ENCODE measurements around the gene SGMS1.
"Not testable (repeated sequence)": the region's sequence is repeated elsewhere in the genome, so short reads cannot be mapped to it uniquely, and the experiment has no call there.

The SGMS1 gene

GRCh38 chr10:50648089-50648934 lies 24.6 kb upstream of the SGMS1 start:
- DNase-seq = no peak
- H3K27ac ChIP-seq = no peak overlapping the region
- no peaks in the 10 kb centered on the region for H3K4me1 ChIP-seq
- no peaks in the 10 kb centered on the region for H3K36me3 ChIP-seq
- no peak overlapping the region for H3K4me3 ChIP-seq
- no peaks in the 10 kb centered on the region for H3K27me3 ChIP-seq
- intact Hi-C loops (cut with DNase I; ENCODE audit: low total_unique reads) = no loop called here
- TF ChIP-seq CTCF (IDR thresholded peaks at IDR 0.05) = no peak
- no peaks in the 10 kb centered on the region for H3K9me3 ChIP-seq

DNA sequence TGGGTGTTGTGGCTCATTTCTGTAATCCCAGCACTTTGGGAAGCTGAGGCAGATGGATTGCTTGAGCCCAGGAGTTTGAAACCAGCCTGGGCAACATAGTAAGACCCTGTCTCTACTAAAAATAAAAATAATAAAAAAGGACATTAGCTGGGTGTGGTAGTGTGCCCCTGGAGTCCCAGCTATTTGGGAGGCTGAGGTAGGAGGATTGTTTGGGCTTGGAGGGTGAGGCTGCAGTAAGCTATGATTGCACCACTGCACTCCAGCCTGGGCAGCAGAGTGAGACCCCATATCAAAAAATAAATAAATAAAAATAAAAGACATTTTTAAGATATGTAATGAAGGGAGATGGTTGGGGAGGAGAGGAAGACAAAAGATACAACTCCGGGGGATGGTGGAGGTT lies 23.6 kb upstream of the SGMS1 start:
- H3K9me3 ChIP-seq; H3K36me3 ChIP-seq; H3K4me1 ChIP-seq; H3K27ac ChIP-seq; intact Hi-C loops (cut with DNase I; ENCODE audit: low total_unique reads); H3K27me3 ChIP-seq; H3K4me3 ChIP-seq; DNase-seq: not testable (repeated sequence)

DNA sequence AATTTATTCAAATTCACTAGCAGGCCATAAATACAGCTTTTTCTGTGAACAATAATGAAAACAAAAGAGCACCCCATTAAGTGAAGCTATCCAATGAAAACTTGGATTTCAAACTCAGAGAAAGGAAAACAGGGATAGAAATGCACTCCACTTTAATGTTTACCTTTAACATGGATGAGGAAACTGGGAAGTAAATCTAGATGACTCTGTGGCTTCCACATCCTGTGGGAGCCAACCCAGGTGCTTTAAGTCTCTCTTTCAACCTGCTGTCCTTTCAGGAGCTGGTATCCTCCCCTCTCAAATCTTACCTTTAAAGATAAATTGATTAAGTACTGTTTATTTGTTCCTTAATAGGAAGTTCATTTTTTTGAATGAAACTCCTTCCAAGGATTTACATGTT lies 21.5 kb upstream of the SGMS1 start:
- no peaks in the 10 kb centered on the region for H3K9me3 ChIP-seq
- H3K27ac ChIP-seq = no peak overlapping the region
- no peak for TF ChIP-seq CTCF (IDR thresholded peaks at IDR 0.05)
- H3K4me3 ChIP-seq = no peak overlapping the region
- no peaks in the 10 kb centered on the region for H3K4me1 ChIP-seq
- no peak for DNase-seq
- no peaks in the 10 kb centered on the region for H3K36me3 ChIP-seq
- no peaks in the 10 kb centered on the region for H3K27me3 ChIP-seq
- intact Hi-C loops (cut with DNase I; ENCODE audit: low total_unique reads) = no loop called here

- no peaks in the 10 kb centered on the region for H3K9me3 ChIP-seq
- no peaks in the 10 kb centered on the region for H3K36me3 ChIP-seq
- no peaks in the 10 kb centered on the region for H3K4me1 ChIP-seq
- no peak for TF ChIP-seq CTCF (IDR thresholded peaks at IDR 0.05)
- intact Hi-C loops (cut with DNase I; ENCODE audit: low total_unique reads) = no loop called here
- H3K27ac ChIP-seq = no peak overlapping the region
- H3K4me3 ChIP-seq = no peak overlapping the region
- no peak for DNase-seq
- H3K27me3 ChIP-seq = no peaks in the 10 kb centered on the region
Observed at GRCh38 chr10:50641626-50642025, 17.9 kb upstream of the SGMS1 start.

GRCh38 chr10:50640238-50640637 lies 16.5 kb upstream of the SGMS1 start:
- no peak overlapping the region for H3K27ac ChIP-seq
- TF ChIP-seq CTCF (IDR thresholded peaks at IDR 0.05) = no peak
- no peaks in the 10 kb centered on the region for H3K36me3 ChIP-seq
- H3K27me3 ChIP-seq = no peaks in the 10 kb centered on the region
- no peaks in the 10 kb centered on the region for H3K9me3 ChIP-seq
- H3K4me1 ChIP-seq = peaks cover 0 to 5% (median 1%) of the 10 kb centered on the region in 4 donors
- no peak for DNase-seq
- intact Hi-C loops (cut with DNase I; ENCODE audit: low total_unique reads) = no loop called here
- H3K4me3 ChIP-seq = no peak overlapping the region

DNA sequence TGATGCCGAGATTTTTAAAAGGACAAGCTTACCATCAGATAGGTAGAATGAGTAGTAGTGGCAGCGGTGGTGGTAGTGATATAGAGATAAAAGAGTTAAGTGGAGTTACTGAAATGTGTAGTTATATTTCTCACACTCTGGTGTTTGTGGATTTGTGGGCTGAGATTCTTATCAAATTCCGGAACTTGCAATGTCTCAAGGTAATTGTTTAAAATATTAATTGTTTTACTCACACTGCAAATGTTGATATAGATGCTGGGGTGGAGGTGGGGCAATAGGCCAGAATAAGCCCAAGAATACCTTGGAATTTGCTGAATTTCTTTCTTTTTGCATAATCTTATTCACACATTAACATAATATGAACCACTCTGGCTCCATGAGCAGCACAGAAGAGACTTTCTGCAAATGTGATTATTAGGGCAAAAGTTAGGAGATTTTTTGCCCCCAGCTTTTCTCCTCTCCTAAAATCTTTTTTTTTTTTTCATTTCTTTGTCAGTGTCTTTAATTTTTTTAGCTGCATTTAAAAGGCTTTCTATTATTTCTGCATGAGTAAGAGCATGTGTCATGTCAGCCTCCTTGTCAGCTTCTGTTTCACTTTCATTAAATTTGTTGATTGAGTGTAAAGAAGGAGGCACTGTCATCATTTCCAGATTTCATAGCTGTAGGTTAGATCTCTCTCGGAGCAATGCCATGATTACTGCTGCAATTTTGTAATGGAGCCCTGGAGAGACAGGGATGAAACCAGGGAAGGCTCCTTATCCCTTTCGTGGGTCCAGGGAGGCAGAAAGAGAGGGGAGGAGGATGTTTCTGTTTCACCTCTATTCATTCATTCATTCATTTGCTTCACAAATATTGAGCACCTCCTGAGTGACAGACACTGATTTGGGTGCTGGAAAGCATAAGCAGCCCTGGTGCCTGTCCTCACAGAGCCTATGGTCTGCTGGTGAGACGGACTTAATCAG lies 13.1 kb upstream of the SGMS1 start:
- no peak for TF ChIP-seq CTCF (IDR thresholded peaks at IDR 0.05)
- peaks cover 0 to 9% (median 2%) of the 10 kb centered on the region in 4 donors for H3K4me1 ChIP-seq
- no peaks in the 10 kb centered on the region for H3K27me3 ChIP-seq
- intact Hi-C loops (cut with DNase I; ENCODE audit: low total_unique reads) = no loop called here
- H3K36me3 ChIP-seq = no peaks in the 10 kb centered on the region
- H3K9me3 ChIP-seq = no peaks in the 10 kb centered on the region
- DNase-seq = no peak
- no peak overlapping the region for H3K4me3 ChIP-seq
- H3K27ac ChIP-seq = no peak overlapping the region
